CD14-positive monocyte (primary cell): ENCODE measurements around the gene GDF11. TPM values are rescaled to one million over a fixed set of nuclear protein-coding genes. Genes with fewer than 3 reads are reported as not detected.

Experiments used
- DNase-seq, 3 donors: peaks; one replicate each; pipeline ENCODE4 v3.0.0-alpha.2; 2011 to 2022
- H2AFZ ChIP-seq: 2 replicates; pipeline ENCODE4 v1.6.0; 2012; ENCODE audit warnings: mild to moderate bottlenecking, low read depth, low read length, inconsistent platforms; ENCODE audit not compliant: insufficient read depth, poor library complexity, severe bottlenecking
- H3K27ac ChIP-seq, 2 donors: 1 replicate in 1 of 2; 2 replicates in 1 of 2; pipeline ENCODE4 v1.5.1; 2012 to 2013; ENCODE audit warnings: low read length in 2 of 2, control low read depth in 1 of 2, inconsistent platforms in 1 of 2, low read depth in 1 of 2, mild to moderate bottlenecking in 1 of 2
- H3K27me3 ChIP-seq, 2 donors: one replicate each; pipeline versions ENCODE4 v1.6.0 to v1.6.1; 2011 to 2013; ENCODE audit warnings: low read length in 2 of 2; ENCODE audit not compliant: control insufficient read depth in 2 of 2, insufficient read depth in 2 of 2
- H3K36me3 ChIP-seq, 2 donors: replicated peaks in 1 of 2; 1 replicate in 1 of 2; 2 replicates in 1 of 2; pipeline versions ENCODE4 v1.5.1 to v1.6.1; 2012 to 2013; ENCODE audit warnings: low read length in 2 of 2, control low read depth in 1 of 2, inconsistent platforms in 1 of 2, mild to moderate bottlenecking in 1 of 2; ENCODE audit not compliant: insufficient read depth in 2 of 2, control insufficient read depth in 1 of 2
- H3K4me1 ChIP-seq, 2 donors: 1 replicate in 1 of 2; 2 replicates in 1 of 2; pipeline versions ENCODE4 v1.5.1 to v1.6.1; 2012 to 2013; ENCODE audit warnings: low read length in 2 of 2, control low read depth in 1 of 2, inconsistent platforms in 1 of 2, mild to moderate bottlenecking in 1 of 2, moderate library complexity in 1 of 2; ENCODE audit not compliant: insufficient read depth in 2 of 2, control insufficient read depth in 1 of 2
- H3K4me2 ChIP-seq: replicated peaks from 2 replicates; pipeline ENCODE3; 2012; ENCODE audit warnings: low read length, moderate library complexity, mild to moderate bottlenecking; ENCODE audit not compliant: poor library complexity, severe bottlenecking; ENCODE audit errors: extremely low read depth
- H3K4me3 ChIP-seq, 3 experiments: fragments of 200-600 bp in 1 of 3; sonication (generic) in 1 of 3; replicated peaks in 1 of 3; 1 replicate in 2 of 3; 2 replicates in 1 of 3; pipeline ENCODE4 v1.5.1; 2011 to 2013; ENCODE audit warnings: low read length in 3 of 3, mild to moderate bottlenecking in 3 of 3, control low read depth in 2 of 3, low read depth in 2 of 3, inconsistent platforms in 1 of 3, moderate library complexity in 1 of 3
- H3K79me2 ChIP-seq: 2 replicates; pipeline ENCODE4 v1.6.0; 2012; ENCODE audit warnings: mild to moderate bottlenecking, control low read depth, inconsistent platforms, low read length, moderate library complexity; ENCODE audit not compliant: insufficient read depth
- H3K9ac ChIP-seq: 2 replicates; pipeline ENCODE4 v1.6.0; 2017; ENCODE audit warnings: low read length, mild to moderate bottlenecking; ENCODE audit not compliant: insufficient read depth, poor library complexity, severe bottlenecking
- H3K9me3 ChIP-seq, 2 donors: replicated peaks in 1 of 2; 1 replicate in 1 of 2; 2 replicates in 1 of 2; pipeline versions ENCODE4 v1.5.1 to v1.6.1; 2012 to 2013; ENCODE audit warnings: low read length in 2 of 2, control low read depth in 1 of 2; ENCODE audit not compliant: control insufficient read depth in 1 of 2, insufficient read depth in 1 of 2
- H4K20me1 ChIP-seq: 2 replicates; pipeline ENCODE4 v1.6.0; 2012; ENCODE audit warnings: mild to moderate bottlenecking, low read length, control low read depth, moderate library complexity; ENCODE audit not compliant: insufficient read depth
- H3K27ac Mint-ChIP-seq, 7 donors: one replicate each; pipeline ENCODE4 v1.8.0; 2020; ENCODE audit warnings: mild to moderate bottlenecking in 7 of 7, mixed read lengths in 7 of 7, moderate library complexity in 6 of 7, inconsistent platforms in 2 of 7
- H3K27me3 Mint-ChIP-seq, 3 donors: one replicate each; pipeline ENCODE4 v1.8.0; 2021 to 2022; ENCODE audit warnings: low read depth in 3 of 3, mild to moderate bottlenecking in 3 of 3, mixed read lengths in 3 of 3, moderate library complexity in 3 of 3, inconsistent platforms in 1 of 3
- H3K36me3 Mint-ChIP-seq, 2 donors: one replicate each; pipeline ENCODE4 v1.8.0; 2020; ENCODE audit warnings: mixed read lengths in 2 of 2, inconsistent platforms in 1 of 2, mild to moderate bottlenecking in 1 of 2
- H3K4me1 Mint-ChIP-seq: one replicate; pipeline ENCODE4 v1.8.0; 2020; ENCODE audit warnings: mild to moderate bottlenecking, mixed read lengths
- H3K4me3 Mint-ChIP-seq, 2 donors: one replicate each; pipeline ENCODE4 v1.8.0; 2020; ENCODE audit warnings: mild to moderate bottlenecking in 2 of 2, mixed read lengths in 2 of 2, moderate library complexity in 1 of 2
- H3K9me3 Mint-ChIP-seq, 7 donors: one replicate each; pipeline ENCODE4 v1.8.0; 2020 to 2022; ENCODE audit warnings: mixed read lengths in 7 of 7, mild to moderate bottlenecking in 6 of 7, moderate library complexity in 6 of 7, inconsistent platforms in 2 of 7
- WGBS: methylation state at CpG from one replicate; pipeline ENCODE4 v1.1.5; 2013; ENCODE audit warnings: missing lambda C conversion rate; ENCODE audit not compliant: insufficient coverage; 5-methylcytosine and 5-hydroxymethylcytosine counted together
- intact Hi-C, 2 donors: fragments of 100-400 bp; cut with micrococcal nuclease; formaldehyde crosslinking; loops; one replicate each; pipeline versions ENCODE4 v1.15.0 to v1.15.1; 2023
- polyA plus RNA-seq, 3 donors: library from polyadenylated mRNA; depleted of rRNA in 1 of 3; unstranded in 2 of 3; stranded (reverse) in 1 of 3; fragments of 300-500 nt in 2 of 3; fragments of >200 nt in 1 of 3; fragmentation: Illumina TruSeq in 2 of 3; gene quantifications; 1 replicate in 2 of 3; 2 replicates in 1 of 3; pipeline ENCODE4 v1.2.3, GENCODE V29; 2012 to 2021
- TF ChIP-seq, protein P1 (sequence below): fragments of 200-600 bp; IDR thresholded peaks from one replicate; pipeline ENCODE4 v1.8.0; 2022; ENCODE audit warnings: antibody characterized with exemption, mild to moderate bottlenecking

GDF11 gene
- polyA plus RNA-seq, 3 donors = 0.08 to 0.09 (median 0.09) TPM

DNA sequence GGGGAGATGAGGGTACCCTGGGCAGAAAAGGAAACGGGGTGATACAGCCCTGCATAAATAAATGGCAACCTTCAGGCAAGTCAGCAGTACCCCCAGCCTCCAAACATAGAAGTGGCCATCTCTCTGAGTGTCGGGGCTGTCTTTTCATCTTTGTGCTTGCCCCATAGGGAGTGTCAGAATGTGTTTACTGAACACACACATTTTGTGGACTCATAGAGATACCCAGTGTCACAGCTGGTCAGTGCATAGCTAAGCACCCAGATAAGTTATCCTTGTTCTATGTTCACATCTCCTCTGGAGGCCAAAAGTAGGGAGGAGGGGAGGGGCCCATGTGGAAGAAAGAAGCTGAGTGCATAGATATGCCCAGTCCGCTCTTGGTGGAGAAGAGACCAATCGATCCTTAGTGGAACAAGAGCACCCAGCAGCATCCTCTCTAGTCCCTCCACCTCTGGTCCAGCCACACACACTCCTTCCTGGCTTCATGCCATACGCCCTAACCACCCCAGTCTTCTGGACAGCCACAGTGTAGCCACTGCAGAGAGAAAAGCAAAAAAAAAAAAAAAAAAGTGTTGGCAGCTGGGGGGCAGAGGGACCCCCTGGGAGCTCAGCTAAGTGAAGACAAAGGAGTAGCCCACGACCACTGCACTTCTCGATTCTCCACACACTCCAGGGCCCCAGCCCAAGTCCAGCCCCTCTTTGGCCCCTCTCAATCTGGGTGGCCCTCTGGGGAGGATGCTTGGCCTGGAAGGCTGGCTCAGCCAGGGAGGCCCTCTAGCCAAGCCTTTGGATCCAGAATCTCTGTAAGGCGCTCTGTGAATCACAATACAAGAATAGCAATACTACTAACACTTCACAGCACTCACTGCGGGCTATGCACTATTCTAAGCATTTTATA, 37.9 kb upstream of the GDF11 start:
- Histone ChIP-seq H3K36me3 (no peaks in the 10 kb centered on the region), H3K9ac (no peak overlapping the region), H3K27ac (no peak overlapping the region), H3K79me2 (no peaks in the 10 kb centered on the region), H3K9me3 (no peaks in the 10 kb centered on the region), H3K4me1 (peaks cover 29 to 30% of the 10 kb centered on the region in 2 donors), H2AFZ (no peak overlapping the region), H4K20me1 (no peaks in the 10 kb centered on the region), H3K27me3 (peaks cover 12 to 31% of the 10 kb centered on the region in 2 donors), H3K4me2 (no peak overlapping the region), H3K4me3 (no peak overlapping the region)
- H3K4me1 Mint-ChIP-seq = peaks cover 47% of the 10 kb centered on the region
- intact Hi-C loops = loop anchor here in 1 of 2 donors (5.0 kb wide), 1 partner anchor 43 kb away; no protein-coding TSS in a partner anchor
- H3K9me3 Mint-ChIP-seq = peaks cover 0 to 11% (median 2%) of the 10 kb centered on the region in 7 donors
- H3K27me3 Mint-ChIP-seq = peaks cover 36 to 55% (median 43%) of the 10 kb centered on the region in 3 donors
- H3K27ac Mint-ChIP-seq = no peak overlapping the region
- H3K4me3 Mint-ChIP-seq = peak overlapping the region in 1 of 2 donors; percentile 43
- 100% methylated on average over 2 of the region's 9 CpGs for whole genome bisulfite sequencing
- TF ChIP-seq, protein P1, sequence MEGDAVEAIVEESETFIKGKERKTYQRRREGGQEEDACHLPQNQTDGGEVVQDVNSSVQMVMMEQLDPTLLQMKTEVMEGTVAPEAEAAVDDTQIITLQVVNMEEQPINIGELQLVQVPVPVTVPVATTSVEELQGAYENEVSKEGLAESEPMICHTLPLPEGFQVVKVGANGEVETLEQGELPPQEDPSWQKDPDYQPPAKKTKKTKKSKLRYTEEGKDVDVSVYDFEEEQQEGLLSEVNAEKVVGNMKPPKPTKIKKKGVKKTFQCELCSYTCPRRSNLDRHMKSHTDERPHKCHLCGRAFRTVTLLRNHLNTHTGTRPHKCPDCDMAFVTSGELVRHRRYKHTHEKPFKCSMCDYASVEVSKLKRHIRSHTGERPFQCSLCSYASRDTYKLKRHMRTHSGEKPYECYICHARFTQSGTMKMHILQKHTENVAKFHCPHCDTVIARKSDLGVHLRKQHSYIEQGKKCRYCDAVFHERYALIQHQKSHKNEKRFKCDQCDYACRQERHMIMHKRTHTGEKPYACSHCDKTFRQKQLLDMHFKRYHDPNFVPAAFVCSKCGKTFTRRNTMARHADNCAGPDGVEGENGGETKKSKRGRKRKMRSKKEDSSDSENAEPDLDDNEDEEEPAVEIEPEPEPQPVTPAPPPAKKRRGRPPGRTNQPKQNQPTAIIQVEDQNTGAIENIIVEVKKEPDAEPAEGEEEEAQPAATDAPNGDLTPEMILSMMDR = no peak
- no peak for DNase-seq
- peaks cover 3 to 7% of the 10 kb centered on the region in 2 donors for H3K36me3 Mint-ChIP-seq

DNA sequence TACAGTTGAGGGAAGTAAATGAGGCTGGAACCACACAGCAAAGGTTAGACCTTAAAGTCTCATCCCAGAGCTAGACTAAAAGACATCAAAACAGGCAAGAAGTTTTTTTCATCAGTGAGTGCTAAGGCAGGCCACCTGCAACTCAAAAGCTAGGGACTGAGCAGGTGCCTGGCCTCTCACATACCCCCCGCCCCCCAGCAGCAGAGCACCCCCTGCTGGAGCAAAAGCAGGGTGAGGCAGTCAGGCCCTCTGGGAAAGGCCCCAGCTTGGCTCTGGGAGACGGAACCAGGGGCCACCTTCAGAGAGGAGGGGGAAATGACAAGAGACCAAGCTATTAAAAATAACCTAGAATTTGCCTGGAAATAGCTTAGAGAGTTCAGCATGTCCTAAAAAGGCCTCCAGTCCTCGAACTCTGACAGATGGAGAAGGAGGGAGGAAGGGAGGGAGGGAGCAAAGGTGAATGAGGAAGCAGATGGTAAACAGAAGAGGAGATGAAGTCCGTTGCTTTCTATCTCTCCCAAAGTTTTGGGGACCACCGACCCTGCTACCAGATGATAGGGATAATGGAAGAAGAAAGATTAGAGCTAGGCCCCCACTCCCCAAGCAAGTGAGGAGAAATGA, 37.0 kb upstream of the GDF11 start:
- H3K9ac ChIP-seq = no peak overlapping the region
- H3K79me2 ChIP-seq = no peaks in the 10 kb centered on the region
- peak overlapping the region in 1 of 7 donors; percentile 10 for H3K27ac Mint-ChIP-seq
- peaks cover 41% of the 10 kb centered on the region for H3K4me1 Mint-ChIP-seq
- H3K4me3 Mint-ChIP-seq = peak overlapping the region in 1 of 2 donors; percentile 84
- 49% methylated on average over 2 of the region's 5 CpGs for WGBS
- TF ChIP-seq, protein P1 = peak; percentile 23
- H4K20me1 ChIP-seq = no peaks in the 10 kb centered on the region
- no peak for DNase-seq
- intact Hi-C loops = loop anchor here in 1 of 2 donors (5.0 kb wide), 1 partner anchor 44 kb away; no protein-coding TSS in a partner anchor
- no peak overlapping the region for H3K27ac ChIP-seq
- peaks cover 42 to 64% (median 51%) of the 10 kb centered on the region in 3 donors for H3K27me3 Mint-ChIP-seq
- peaks cover 3 to 8% of the 10 kb centered on the region in 2 donors for H3K36me3 Mint-ChIP-seq
- no peaks in the 10 kb centered on the region for H3K9me3 ChIP-seq
- no peak overlapping the region for H2AFZ ChIP-seq
- peaks cover 18 to 40% of the 10 kb centered on the region in 2 donors for H3K27me3 ChIP-seq
- H3K9me3 Mint-ChIP-seq = peaks cover 0 to 11% (median 2%) of the 10 kb centered on the region in 7 donors
- no peaks in the 10 kb centered on the region for H3K36me3 ChIP-seq
- H3K4me2 ChIP-seq = no peak overlapping the region
- peaks cover 27 to 30% of the 10 kb centered on the region in 2 donors for H3K4me1 ChIP-seq
- no peak overlapping the region for H3K4me3 ChIP-seq
